Fibroblast of skin of left biceps (primary cell): Measurements from ENCODE around the gene RBM44.
A peak's percentile ranks its signal among the peaks of the same experiment; 100 is the strongest.
"Not testable (repeated sequence)": the region's sequence is repeated elsewhere in the genome, so short reads cannot be mapped to it uniquely, and the experiment has no call there.

ENCODE experiments used
- DNase-seq, 2 experiments: peaks; one replicate each; pipeline ENCODE4 v3.0.0-alpha.2; 2013; ENCODE audit warnings: low read depth in 2 of 2

The RBM44 gene

DNA sequence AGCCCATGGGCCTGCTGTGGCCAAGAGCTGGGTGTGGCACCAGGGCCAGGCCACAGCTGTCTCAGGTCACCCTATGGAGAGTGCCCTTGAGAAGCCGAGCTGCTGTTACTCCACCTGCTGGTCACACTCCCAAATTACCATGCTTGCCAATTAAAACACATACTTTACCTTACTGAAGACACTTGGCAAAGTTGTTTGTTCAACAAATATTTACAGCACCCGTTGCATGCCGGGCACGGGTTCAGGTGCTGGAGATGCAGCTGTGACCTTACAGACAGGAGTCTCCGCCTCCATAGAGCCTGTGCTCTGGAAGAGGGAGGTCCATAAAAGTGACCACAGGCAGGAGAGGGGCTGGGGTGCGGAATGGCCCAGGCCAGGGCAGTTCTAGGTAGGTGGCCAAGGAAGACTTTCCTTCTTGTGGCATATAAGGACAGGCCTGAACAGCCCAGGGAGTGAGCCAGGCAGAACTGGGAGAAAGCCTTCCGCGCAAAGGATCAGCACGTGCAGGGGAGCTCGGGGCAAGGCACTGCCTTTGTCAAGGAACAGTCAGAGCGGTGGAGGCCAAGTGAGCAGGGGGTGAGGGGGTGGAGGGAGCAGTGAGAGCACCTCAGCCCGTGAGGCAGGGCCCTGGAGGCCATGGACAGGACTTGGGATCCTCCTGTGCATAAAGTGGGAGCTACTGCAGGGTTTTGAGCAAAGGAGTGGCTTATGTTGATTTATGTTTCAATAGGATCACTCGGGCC is 23.6 kb upstream of the RBM44 start:
- DNase-seq: no peak

- DNase-seq: no peak
Measured at GRCh38 chr2:237779521-237779920, 19.1 kb upstream of the RBM44 start.

- DNase-seq: no peak
Measured at GRCh38 chr2:237782181-237782580, 16.4 kb upstream of the RBM44 start.

- DNase-seq: not testable (repeated sequence)
Measured at GRCh38 chr2:237783678-237784077, 14.9 kb upstream of the RBM44 start.

DNA sequence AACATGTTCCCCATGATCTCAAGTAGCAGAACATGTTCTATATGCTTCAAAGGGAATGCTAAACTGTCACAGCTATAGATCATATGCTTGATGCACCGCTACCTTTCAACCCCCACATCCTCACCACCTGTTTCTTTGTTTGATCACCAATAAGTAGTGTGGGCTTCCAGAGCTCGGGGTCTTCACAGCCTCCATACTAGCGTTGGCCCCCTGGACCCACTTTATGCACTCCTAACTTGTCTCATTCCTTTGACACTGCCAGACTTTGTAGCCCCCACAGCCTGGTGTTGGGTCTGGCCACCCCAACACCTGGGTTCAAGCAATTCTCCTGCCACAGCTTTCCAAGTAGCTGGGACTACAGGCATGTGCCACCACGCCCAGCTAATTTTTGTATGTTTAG is 11.6 kb upstream of the RBM44 start:
- no peak for DNase-seq

DNA sequence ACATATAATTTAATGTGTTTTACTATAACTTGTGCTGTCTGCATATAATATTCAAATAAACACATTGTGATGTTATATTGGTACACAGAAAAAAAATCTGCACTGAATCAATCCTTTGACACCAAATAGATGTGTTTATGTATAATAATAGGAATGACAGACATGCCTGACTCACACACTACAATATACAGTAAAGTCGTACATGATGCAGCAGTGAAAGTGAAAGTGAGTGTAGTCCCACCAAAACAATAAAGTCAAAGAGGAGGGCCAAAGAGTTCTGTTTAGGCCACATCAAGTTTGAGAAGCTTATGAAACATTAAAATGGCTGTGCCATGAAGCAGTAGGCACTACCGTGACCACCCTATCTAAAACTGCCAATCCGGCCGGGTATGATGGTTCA is 8.2 kb upstream of the RBM44 start:
- no peak for DNase-seq

- DNase-seq: no peak
Measured at GRCh38 chr2:237791977-237792727, 6.4 kb upstream of the RBM44 start.

DNA sequence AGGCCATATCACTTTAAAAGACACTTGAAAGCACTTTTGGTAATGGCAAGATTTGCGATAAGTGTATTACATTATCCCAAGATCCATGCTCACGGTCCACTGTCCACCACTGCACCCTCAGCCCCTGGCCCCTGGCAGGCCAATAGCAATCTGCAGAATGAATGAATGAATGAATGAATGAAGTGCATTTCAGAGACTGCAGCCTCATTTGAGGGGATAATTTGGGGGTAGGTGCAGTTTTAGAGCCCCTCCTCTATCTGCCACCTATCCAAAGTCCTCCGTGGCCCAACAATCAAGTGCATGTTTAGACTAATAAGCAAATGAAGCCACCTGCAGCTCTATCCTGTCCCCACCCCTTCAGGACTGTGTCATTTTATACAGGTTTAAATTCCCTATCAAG is 1.3 kb upstream of the RBM44 start:
- DNase-seq: no peak

DNA sequence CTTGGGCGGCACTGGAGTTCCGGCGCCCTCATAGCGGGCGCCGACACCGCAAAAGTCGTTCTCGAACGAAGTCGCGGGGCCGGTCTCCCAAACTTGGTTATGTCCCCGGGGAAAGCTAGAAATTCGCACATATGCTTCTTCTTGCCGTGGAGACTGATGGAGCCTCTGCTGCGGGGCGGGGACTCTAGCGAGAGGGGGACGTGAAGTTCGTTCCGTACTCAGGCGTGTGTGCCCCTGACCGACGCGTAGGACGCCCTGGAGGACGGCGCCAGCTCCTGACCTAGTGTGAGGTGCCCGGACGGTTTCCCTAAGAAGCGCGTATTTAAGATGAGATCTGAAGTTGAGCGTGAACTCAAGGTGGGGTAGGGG is 465 bp downstream of the RBM44 start:
- DNase-seq: no peak

GRCh38 chr2:237801466-237801865 is 2.9 kb downstream of the RBM44 start:
- no peak for DNase-seq

DNA sequence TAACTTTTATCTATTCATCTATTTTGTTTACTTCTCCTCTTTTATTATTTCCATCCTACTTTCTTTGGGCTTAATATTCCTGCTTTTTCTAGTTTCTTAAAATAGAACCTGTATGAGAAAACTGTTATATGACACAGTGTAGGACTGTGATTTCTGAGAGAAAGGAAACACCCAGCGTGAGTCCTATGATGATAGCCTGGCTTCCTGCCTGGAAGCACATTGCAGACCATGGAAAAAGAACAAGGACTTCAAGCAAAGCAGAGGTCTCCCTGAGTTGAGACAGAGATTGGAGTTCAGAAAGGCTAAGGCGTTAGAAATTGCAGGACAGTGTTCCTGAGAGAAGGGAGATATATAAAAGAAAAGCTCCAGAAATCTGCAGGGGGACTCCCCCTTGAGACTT is 7.8 kb downstream of the RBM44 start:
- DNase-seq: no peak

DNA sequence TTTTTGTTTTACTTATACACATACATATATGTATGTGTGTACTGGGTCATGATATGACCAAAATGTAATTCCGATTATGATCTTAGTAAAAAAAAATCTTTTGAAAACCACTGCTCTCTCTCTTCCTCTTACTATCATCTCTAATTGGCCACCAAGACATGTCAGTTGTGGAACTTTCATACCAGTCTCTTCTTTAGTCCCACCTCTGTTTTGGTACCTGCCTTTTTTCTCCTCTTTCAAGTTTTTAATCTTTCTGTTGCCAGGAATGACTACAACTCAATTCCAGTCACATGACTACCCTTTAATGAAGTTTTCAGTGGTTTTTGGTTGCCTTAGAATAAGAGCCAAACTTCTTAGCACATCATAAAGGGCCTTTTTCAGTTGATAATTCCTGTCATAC is 17.1 kb downstream of the RBM44 start:
- DNase-seq: no peak

- DNase-seq: no peak
Measured at GRCh38 chr2:237816531-237816930, 18.0 kb downstream of the RBM44 start.

- peak; percentile 66 to 69 for DNase-seq
Measured at GRCh38 chr2:237818066-237818473, 19.5 kb downstream of the RBM44 start.

DNA sequence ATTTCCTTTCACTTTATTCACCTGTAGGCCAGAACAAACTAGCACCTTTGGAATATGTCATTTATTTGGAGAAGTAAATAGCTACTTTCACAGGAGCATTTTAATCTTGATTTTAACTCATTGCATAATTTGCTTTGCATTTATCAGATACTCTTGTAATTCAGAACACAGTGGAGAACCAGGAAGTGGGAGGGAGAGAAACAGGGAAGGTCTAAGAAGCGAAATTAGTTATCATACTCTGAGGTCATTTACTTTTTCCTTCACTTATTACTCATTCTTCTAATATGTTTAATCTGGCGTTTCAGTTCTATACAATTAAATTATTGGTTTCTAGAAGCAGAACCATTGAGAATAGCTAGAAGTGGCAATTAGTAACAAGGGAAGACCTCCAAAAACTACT is 20.7 kb downstream of the RBM44 start:
- DNase-seq: no peak

GRCh38 chr2:237820421-237820820 is 21.8 kb downstream of the RBM44 start:
- DNase-seq: no peak

DNA sequence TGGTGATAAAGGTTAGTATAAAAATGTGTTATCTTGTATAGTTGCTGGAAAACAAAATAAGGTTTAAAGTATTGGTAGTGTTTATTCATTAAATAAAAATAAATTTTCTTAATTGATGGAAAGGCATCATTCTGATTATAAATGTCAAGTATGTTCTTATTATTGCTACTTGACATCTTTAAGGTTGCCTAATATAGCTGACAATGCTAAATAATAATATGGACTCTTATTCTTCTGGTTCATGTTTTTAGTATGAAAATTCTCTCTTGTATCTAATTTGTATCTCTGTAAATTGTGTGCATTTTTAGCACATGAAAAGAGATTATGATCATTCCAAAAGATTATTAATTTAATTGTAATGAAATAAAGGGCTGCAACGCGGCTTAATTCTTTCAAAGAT is 25.0 kb downstream of the RBM44 start:
- DNase-seq: no peak

DNA sequence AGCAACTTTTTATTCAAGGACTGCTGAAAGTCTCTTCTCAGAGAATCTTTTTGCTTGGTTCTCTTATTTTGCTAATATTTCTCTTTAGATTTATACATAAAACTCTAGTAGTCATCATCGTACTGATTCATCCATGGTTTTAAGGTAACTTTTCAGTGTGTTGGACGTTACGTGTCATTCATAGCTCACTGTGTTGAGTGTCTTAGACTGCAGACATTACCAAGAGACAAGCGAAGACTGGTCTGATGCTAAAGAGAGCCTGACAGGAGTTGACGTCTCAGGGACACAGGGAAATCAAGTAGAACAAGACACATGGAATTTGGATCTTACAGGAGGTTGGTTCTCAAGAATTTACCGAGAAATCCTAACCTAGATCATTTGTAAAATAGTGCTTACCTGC is 25.5 kb downstream of the RBM44 start:
- no peak for DNase-seq

DNA sequence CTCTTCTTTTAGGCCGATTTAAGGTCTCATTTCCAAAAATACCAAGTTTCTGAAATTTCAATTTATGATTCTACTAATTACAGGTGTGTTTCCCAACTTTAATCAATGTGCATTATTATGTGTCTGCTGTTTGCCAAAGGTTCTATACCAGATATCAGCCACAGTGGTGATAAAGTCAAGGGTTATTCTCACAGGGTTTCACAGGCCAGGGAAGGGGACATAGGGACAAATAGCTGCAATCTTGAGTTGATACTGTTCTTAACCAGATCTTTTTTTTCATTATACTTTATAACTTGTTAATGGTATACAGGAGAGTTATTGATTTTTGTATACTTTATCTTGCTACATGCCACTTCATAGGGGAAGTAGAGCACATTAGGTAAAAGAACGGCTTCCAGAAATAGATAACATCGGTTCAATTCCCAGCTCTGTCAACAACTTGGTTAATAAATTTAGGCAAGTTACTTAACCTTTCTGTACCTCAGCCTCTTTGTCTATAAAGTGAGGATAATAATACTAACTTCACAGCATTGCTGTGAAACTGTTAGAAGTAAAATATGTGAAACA is 28.9 kb downstream of the RBM44 start:
- no peak for DNase-seq

GRCh38 chr2:237830522-237830921 is 31.9 kb downstream of the RBM44 start:
- no peak for DNase-seq

DNA sequence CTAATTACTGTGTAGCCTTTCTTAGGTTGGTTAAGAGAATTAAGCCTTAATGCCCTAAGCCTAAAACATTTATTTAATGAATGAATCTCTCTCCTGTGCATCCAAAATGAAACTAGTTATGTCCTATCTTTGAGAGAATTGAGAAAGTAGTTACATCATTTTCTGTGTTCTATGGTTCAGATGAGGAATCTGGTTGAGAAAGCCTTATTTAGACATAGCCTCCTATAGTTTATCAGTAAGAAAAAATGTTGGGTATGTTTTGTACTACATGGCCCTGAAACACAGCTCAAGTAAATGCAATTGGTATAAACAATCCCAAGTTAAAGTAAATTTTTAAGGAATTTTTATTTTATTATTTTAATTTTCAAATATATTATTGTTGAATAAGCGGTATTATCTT is 35.0 kb downstream of the RBM44 start:
- peak; percentile 15 to 21 for DNase-seq

- DNase-seq: no peak
Measured at GRCh38 chr2:237835372-237835771, 36.8 kb downstream of the RBM44 start.

DNA sequence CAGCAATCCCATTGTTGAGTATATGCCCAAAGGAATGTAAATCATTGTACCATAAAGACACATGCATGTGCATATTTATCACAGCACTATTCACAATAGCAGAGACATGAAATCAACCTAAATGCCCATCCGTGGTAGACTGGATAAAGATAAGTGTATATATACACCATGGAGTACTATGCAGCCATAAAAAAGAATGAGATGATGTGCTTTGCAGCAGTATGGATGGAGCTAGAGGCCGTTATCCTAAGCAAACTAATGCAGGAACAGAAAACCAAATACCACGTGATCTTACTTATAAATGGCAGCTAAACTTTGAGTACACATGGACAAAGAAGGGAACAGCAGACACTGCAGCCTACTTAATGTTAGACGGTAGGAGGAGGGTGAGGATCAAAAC is 42.5 kb downstream of the RBM44 start:
- no peak for DNase-seq
